T-cell (primary cell): Measurements from ENCODE around the gene SOX6. TPM values are rescaled to one million over a fixed set of nuclear protein-coding genes. Genes with fewer than 3 reads are reported as not detected.

Source experiments
- ATAC-seq, 4 experiments: fragments of 200-7000 bp in 3 of 4; fragments of 150-1000 bp in 1 of 4; cut with Tn5 transposase; replicated peaks in 1 of 4; 1 replicate in 3 of 4; 2 replicates in 1 of 4; pipeline ENCODE4 v1.10.0; 2021; ENCODE audit warnings: moderate library complexity in 3 of 4, mild to moderate bottlenecking in 2 of 4, moderate number of reproducible peaks in 1 of 4
- CTCF ChIA-PET, 2 donors: fragments of 300-600 bp; sonication (Branson Sonifier 250); formaldehyde crosslinking; loops; one replicate each; lab custom pipeline; 2022; ENCODE audit warnings: antibody characterized with exemption in 2 of 2; lab: Charles Lee
- POLR2A ChIA-PET, 2 donors: fragments of 300-600 bp; sonication (Branson Sonifier 250); formaldehyde crosslinking; loops; one replicate each; lab custom pipeline; 2022; ENCODE audit warnings: antibody characterized with exemption in 2 of 2; lab: Charles Lee
- DNase-seq, 35 experiments: peaks; one replicate each; pipeline versions ENCODE4 v3.0.0 to v3.0.0-alpha.2; 2013 to 2023
- H3K27ac ChIP-seq: one replicate; pipeline ENCODE4 v1.5.1; 2013; ENCODE audit warnings: low read length
- H3K27me3 ChIP-seq, 2 experiments: replicated peaks in 1 of 2; 1 replicate in 1 of 2; 2 replicates in 1 of 2; pipeline versions ENCODE4 v1.6.1 to v1.7.0; 2013; ENCODE audit warnings: low read length in 1 of 2, mixed read lengths in 1 of 2; ENCODE audit not compliant: control insufficient read depth in 2 of 2, insufficient read depth in 2 of 2; ENCODE audit errors: extremely low read depth in 1 of 2
- H3K36me3 ChIP-seq, 2 donors: 1 replicate in 1 of 2; 2 replicates in 1 of 2; pipeline versions ENCODE4 v1.6.1 to v1.7.0; 2013; ENCODE audit warnings: low read length in 1 of 2; ENCODE audit not compliant: control insufficient read depth in 2 of 2, insufficient read depth in 1 of 2; ENCODE audit errors: extremely low read depth in 1 of 2
- H3K4me1 ChIP-seq, 2 experiments: 1 replicate in 1 of 2; 2 replicates in 1 of 2; pipeline versions ENCODE4 v1.6.1 to v1.7.0; 2013; ENCODE audit warnings: low read length in 2 of 2, mixed read lengths in 1 of 2; ENCODE audit not compliant: insufficient read depth in 2 of 2, control insufficient read depth in 1 of 2; ENCODE audit errors: extremely low read depth in 1 of 2
- H3K4me3 ChIP-seq, 2 donors: 1 replicate in 1 of 2; 2 replicates in 1 of 2; pipeline versions ENCODE4 v1.5.1 to v1.7.0; 2013; ENCODE audit warnings: mild to moderate bottlenecking in 2 of 2, low read length in 1 of 2, moderate library complexity in 1 of 2; ENCODE audit not compliant: control insufficient read depth in 1 of 2; ENCODE audit errors: extremely low read depth in 1 of 2
- H3K9me3 ChIP-seq: 2 replicates; pipeline ENCODE4 v1.7.0; 2013
- H3K27ac Mint-ChIP-seq, 2 donors: one replicate each; pipeline ENCODE4 v1.8.0; 2020 to 2021; ENCODE audit warnings: mild to moderate bottlenecking in 2 of 2, mixed read lengths in 2 of 2
- H3K27me3 Mint-ChIP-seq, 2 donors: one replicate each; pipeline ENCODE4 v1.8.0; 2021 to 2022; ENCODE audit warnings: mixed read lengths in 2 of 2
- H3K36me3 Mint-ChIP-seq: one replicate; pipeline ENCODE4 v1.8.0; 2021; ENCODE audit warnings: mixed read lengths
- H3K4me1 Mint-ChIP-seq, 3 donors: one replicate each; pipeline ENCODE4 v1.8.0; 2020 to 2022; ENCODE audit warnings: mixed read lengths in 3 of 3, mild to moderate bottlenecking in 1 of 3
- H3K4me3 Mint-ChIP-seq, 3 donors: one replicate each; pipeline ENCODE4 v1.8.0; 2020 to 2022; ENCODE audit warnings: mild to moderate bottlenecking in 3 of 3, mixed read lengths in 3 of 3, moderate library complexity in 3 of 3
- H3K9me3 Mint-ChIP-seq, 3 donors: one replicate each; pipeline ENCODE4 v1.8.0; 2020 to 2022; ENCODE audit warnings: mixed read lengths in 3 of 3
- WGBS: methylation state at CpG from one replicate; pipeline ENCODE4 v1.1.5; 2013; ENCODE audit warnings: missing lambda C conversion rate; ENCODE audit not compliant: insufficient coverage; 5-methylcytosine and 5-hydroxymethylcytosine counted together
- total RNA-seq, 35 experiments: library from RNA in 6 of 35; stranded (reverse) in 6 of 35; fragments of 120-200 nt in 1 of 35; gene quantifications; one replicate each; pipeline versions ENCODE4 v1.2.1 to v1.2.4 and lab custom pipeline; 2013 to 2026

Gene SOX6
- total RNA-seq, 5 donors from 2014 or later (not counting 1 experiment from before 2014, with no cell fraction given) = 0.16 TPM; not detected in 4

DNA sequence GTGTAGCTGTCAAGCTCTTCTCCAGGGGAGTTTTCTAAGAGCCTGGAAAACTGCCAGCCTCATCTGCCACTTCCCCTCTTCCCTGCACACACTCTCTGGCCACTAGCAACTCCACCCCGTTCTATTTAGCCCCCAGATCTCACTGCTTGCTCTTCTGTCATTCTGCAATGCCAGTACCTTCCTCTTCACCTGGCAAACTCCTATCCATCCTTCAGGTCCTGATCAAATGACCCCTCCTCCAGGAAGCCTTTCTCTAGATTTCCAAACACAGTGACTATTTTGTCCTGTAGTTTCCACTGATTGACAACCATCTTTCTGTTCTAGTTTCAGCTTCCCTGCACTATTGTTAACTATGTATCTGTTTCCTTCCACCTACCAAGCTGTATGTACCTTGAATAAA, 437.7 kb downstream of the SOX6 start:
- H3K27ac Mint-ChIP-seq = no peak overlapping the region

DNA sequence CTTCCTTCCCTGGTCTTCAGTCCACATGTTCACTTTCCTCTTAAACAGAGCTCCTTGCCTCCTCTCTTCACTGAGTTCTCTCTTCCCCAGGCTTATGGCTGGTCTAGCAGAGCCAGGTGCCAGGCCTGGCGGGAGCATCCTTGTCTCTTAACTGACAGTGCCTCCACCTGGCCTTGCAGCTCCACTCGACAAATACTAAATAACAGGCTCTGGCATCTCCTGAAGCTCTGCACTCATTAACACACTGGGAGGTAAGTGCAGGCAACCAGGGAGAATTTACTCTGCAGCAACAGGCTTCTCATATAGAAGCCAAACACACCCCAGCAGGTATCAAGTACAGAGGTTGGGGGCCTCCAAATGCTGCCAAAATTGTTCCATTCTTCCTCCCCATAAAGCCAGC, 438.1 kb downstream of the SOX6 start:
- 100% methylated on average over 2 of the region's 2 CpGs for WGBS
- H3K27ac Mint-ChIP-seq = no peak overlapping the region
- no peaks in the 10 kb centered on the region for H3K27me3 Mint-ChIP-seq
- Histone ChIP-seq H3K4me1 (no peaks in the 10 kb centered on the region), H3K4me3 (no peak overlapping the region), H3K36me3 (no peaks in the 10 kb centered on the region), H3K27ac (no peak overlapping the region), H3K9me3 (no peaks in the 10 kb centered on the region), H3K27me3 (peaks cover 0 to 3% of the 10 kb centered on the region in 2 experiments)
- H3K4me1 Mint-ChIP-seq = no peaks in the 10 kb centered on the region
- no peaks in the 10 kb centered on the region for H3K36me3 Mint-ChIP-seq
- POLR2A ChIA-PET = no interaction called here
- ATAC-seq = no peak
- H3K9me3 Mint-ChIP-seq = peaks cover 0 to 4% (median 3%) of the 10 kb centered on the region in 3 donors
- no peak overlapping the region for H3K4me3 Mint-ChIP-seq
- no peak for DNase-seq
- CTCF ChIA-PET = no interaction called here

More for the DNA sequence above, 437.7 kb downstream of the SOX6 start:
- no peak for ATAC-seq
- no peak for DNase-seq
- H3K27ac ChIP-seq = no peak overlapping the region
- H3K36me3 Mint-ChIP-seq = no peaks in the 10 kb centered on the region
- H3K27me3 ChIP-seq = peaks cover 0 to 3% of the 10 kb centered on the region in 2 experiments
- no peaks in the 10 kb centered on the region for H3K4me1 ChIP-seq
- no peaks in the 10 kb centered on the region for H3K27me3 Mint-ChIP-seq
- H3K36me3 ChIP-seq = no peaks in the 10 kb centered on the region
- H3K4me3 ChIP-seq = no peak overlapping the region
- WGBS = 14% methylated on average over 1 of the region's 1 CpG
- H3K4me3 Mint-ChIP-seq = no peak overlapping the region
- no peaks in the 10 kb centered on the region for H3K9me3 ChIP-seq
- CTCF ChIA-PET = no interaction called here
- POLR2A ChIA-PET = no interaction called here
- peaks cover 0 to 4% (median 3%) of the 10 kb centered on the region in 3 donors for H3K9me3 Mint-ChIP-seq
- no peaks in the 10 kb centered on the region for H3K4me1 Mint-ChIP-seq
